SKM-1 (cell line): Measurements from ENCODE around the gene PTGDS.

Experiments used
- DNase-seq: peaks from one replicate; lab custom pipeline; 2025; ENCODE audit not compliant: unreplicated experiment; lab: John Stamatoyannopoulos, UW

The PTGDS gene

GRCh38 chr9:136957461-136957860, 19.8 kb upstream of the PTGDS start:
- no peak for DNase-seq

- no peak for DNase-seq
Measured at GRCh38 chr9:136957901-136958300, 19.4 kb upstream of the PTGDS start.

- no peak for DNase-seq
Measured at GRCh38 chr9:136958473-136958872, 18.8 kb upstream of the PTGDS start.

- DNase-seq, result no peak
Measured at GRCh38 chr9:136958898-136959850, 18.1 kb upstream of the PTGDS start.

- DNase-seq, result no peak
Measured at GRCh38 chr9:136960212-136960937, 16.9 kb upstream of the PTGDS start.

DNA sequence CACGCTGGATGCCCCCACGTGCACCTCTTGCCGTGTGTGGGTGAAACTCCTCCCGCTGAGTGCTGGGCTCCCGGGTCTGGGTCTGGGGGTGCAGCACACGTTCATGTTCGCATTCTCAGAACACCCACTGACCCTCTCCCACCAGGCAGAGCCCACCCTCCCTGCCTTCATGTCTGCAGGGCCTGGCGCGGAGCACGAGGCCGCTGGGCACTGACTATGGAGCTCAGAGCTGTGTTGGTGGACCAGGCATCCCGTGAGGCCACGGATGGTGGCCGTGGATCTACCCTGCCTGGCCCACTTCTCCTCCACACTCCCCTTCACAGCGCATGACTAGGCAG, 16.4 kb upstream of the PTGDS start:
- DNase-seq, result no peak

GRCh38 chr9:136961279-136962065, 15.8 kb upstream of the PTGDS start:
- no peak for DNase-seq

DNA sequence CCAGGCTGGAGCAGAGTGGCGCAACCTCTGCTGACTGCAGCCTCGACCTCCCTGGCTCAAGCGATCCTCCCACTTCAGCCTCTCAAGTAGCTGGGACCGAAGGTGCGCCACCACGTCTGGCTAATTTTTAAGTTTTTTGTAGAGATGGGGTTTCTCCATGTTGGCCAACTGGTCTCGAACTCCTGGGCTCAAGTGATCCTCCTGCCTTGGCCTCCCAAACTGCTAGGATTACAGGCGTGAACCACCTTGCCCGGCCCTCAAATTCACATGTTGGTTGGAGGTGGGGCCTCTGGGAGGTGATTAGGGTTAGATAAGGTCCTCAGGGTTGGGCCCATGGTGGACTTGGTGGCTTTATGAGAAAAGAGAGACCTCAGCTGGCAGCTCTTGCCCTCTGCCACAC, 15.1 kb upstream of the PTGDS start:
- DNase-seq, result no peak

GRCh38 chr9:136962701-136963248, 14.5 kb upstream of the PTGDS start:
- DNase-seq, result no peak

- no peak for DNase-seq
Measured at GRCh38 chr9:136963341-136963740, 14.0 kb upstream of the PTGDS start.

GRCh38 chr9:136963751-136964150, 13.6 kb upstream of the PTGDS start:
- DNase-seq, result no peak

GRCh38 chr9:136964171-136964689, 13.1 kb upstream of the PTGDS start:
- no peak for DNase-seq

- no peak for DNase-seq
Measured at GRCh38 chr9:136964833-136965422, 12.4 kb upstream of the PTGDS start.

DNA sequence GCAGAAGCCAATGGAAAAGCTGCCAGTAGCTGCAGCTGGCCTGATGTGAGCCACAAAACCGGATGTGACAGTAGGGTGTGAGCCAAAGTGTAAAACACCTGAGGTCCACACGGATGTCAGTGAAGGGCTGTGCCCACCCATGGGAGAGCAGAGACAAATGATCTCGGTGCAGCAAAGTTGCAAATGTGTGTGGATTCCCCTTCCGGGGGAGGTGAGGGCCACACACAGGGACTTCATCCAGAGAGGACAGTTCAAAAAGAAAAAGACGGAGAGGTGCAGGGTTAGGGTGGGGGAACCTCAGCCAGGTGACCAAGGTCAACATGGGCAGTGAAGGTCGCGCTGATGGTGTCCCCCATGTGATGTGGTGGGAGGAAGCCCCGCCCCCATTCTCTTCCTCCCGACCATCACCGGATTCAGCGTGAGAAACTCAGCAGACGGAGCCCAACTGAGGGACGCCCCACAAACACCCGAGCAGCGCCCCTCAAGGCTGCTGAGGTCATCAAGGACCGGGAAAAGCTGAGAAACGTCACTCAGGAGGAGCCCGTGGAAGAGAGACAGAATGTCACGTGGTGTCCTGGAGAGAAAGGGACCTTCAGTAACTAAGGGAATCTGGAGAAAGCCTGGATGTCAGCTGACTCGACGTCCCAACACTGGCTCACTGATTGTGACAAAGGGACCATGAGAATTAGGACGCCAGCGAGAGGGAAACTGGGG, 11.4 kb upstream of the PTGDS start:
- DNase-seq, result no peak

DNA sequence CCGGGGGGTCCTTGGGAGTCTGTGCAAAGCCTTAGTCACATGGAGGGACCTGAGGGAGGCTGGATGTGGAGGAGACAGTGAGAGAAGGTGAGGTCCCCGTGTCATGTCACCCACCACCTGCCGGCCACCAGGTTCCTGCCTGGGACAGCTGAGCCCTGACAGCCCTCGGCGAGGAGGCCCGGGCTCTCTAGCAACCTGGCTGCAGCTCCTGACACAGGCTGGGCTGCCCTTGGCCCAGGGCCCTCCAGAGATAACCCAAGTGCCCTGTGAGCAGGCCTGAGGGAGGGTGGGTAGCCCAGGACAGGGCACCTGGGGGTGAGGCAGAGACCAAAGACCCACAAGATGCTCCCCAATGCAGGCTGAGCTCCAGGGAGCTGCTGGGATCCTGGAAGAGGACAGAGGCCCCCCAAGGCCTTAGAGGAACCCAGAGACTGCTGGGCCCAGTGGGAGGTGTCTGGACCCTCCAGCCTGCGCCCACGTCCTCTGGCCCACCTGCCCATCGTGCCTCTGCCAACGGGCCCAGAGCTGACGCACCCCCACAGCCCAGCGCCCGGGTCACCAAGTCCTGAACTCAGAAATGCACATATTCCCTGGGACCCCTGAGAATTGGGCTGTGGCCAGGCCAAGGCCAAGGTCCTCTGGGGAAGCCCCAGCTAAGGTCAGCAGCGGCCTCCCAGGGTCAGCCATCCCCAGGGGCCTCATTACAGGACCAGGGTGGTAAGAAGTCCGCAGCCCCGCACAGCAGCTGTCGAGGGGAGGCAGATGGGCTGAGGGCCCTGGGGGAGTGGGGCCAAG, 8.8 kb upstream of the PTGDS start:
- no peak for DNase-seq

DNA sequence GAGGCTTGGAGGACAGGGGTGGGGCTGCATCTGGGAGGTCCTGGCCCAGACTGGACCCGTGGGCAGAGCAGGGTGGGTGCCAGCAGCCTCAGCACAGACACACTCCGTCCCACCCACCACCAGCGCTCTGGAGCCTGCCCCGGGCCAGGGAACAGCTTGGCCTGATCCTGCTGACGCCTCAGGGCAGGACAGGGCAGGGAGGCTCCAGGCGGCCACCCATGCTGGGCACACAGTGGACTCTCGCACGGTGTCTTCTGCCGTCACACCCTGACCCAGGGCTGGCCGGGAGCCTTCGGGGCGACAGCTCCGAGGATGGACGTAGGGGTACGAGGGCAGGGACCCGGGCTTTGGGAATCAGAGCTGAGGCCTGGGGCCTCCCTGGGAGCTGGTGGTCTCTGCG, 8.2 kb upstream of the PTGDS start:
- no peak for DNase-seq

GRCh38 chr9:136969774-136970173, 7.5 kb upstream of the PTGDS start:
- no peak for DNase-seq

- no peak for DNase-seq
Measured at GRCh38 chr9:136970361-136970760, 6.9 kb upstream of the PTGDS start.

DNA sequence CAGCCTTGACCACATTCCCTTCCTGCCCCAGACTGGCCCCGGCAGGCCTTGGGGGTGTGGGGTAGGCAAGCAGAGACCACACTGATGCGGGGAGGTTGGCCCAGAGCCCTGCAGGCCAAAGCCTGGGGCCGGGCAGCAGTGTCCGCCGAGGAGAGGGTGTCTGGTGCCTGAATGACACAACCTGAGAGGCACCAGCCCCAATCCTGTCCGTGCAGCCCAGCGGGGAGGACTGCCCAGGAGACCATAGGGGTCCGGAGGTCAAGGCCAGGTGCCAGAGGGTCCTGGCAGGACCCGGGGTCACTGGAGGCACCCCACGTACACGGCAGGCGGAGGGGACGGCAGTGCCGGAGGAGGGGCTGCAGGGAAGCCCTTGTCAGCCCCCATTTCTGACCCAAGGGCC, 5.6 kb upstream of the PTGDS start:
- no peak for DNase-seq
